ENCODE results near the gene RTL1.

The RTL1 gene

GRCh38 chr14:100898465-100898864 lies 5.1 kb downstream of the RTL1 start:
- DNase-seq = no peak

DNA sequence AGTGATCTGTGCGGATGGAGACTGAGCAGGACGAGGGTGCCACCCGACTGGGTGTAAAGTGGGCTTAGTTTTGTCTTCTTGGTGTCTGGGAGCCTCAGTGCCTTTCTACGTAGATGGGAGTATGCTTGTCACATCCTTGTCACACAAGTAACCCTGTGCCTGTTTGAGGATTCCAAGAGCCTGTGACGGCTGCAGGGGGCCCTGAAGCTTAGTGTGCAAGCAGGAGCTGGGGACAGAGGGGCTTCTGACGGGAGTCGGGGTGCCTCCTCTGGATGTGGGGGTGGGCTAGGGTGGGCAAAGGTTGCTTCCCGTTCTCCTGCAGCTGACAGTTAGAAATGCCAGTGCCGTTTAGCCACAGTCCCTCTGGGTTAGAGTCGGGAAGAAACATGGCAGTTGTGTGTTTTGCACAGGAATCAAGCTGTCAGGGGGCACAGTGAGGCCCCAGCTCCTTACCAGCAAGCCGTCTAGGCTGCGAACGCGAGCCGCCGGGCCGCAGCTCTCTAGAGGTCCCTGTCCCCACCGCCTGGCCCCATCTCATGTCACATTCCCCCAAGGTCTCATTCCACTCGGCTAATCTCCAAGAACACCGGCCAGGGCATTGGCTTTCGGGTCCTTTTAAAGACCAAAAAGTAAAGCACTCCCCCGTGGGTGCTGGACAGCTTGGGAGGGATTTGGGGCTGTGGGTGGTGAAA lies 7.0 kb downstream of the RTL1 start:
- no peak for DNase-seq

- no peak for DNase-seq
Observed at GRCh38 chr14:100895411-100895810, 8.1 kb downstream of the RTL1 start.

DNA sequence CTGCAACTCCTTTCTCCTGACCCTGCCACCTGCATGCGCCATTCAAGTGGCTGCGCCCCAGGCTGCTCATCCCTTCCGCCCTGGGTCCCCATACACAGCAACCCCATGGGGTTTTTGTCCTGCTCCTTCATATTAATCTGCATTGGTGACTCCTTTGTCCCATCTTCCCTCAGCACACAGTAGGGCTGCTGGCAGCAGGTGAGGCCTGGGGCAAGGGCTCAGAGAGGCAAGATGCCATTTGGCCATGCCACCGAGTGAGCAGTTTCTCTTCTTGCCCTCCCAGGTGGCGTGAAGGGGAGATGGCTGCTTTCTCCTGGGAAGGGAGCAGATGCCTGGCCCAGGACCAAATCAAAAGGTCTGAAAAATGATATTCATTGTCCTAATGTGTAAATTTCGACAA lies 9.1 kb downstream of the RTL1 start:
- no peak for DNase-seq

- DNase-seq = no peak
Observed at GRCh38 chr14:100893760-100894159, 9.8 kb downstream of the RTL1 start.

DNA sequence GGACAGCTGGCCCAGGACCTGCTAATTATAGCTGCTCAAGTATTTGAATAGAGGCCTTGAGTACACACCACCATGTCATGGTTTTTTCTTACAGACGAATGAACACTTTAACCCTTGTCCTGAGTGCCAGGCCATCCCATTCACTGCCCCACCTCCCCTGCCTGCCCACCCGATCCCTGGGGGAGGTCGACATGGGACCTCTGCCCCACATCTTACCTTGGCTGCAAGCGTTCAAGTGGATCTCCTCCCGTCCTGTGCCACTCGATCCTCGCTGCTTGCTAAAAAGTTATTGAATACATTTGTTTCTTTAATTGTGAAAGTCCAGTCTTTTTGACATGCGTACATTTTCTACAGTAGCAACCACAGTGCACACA lies 10.3 kb downstream of the RTL1 start:
- DNase-seq = no peak

GRCh38 chr14:100892496-100893227 lies 10.9 kb downstream of the RTL1 start:
- DNase-seq = no peak

DNA sequence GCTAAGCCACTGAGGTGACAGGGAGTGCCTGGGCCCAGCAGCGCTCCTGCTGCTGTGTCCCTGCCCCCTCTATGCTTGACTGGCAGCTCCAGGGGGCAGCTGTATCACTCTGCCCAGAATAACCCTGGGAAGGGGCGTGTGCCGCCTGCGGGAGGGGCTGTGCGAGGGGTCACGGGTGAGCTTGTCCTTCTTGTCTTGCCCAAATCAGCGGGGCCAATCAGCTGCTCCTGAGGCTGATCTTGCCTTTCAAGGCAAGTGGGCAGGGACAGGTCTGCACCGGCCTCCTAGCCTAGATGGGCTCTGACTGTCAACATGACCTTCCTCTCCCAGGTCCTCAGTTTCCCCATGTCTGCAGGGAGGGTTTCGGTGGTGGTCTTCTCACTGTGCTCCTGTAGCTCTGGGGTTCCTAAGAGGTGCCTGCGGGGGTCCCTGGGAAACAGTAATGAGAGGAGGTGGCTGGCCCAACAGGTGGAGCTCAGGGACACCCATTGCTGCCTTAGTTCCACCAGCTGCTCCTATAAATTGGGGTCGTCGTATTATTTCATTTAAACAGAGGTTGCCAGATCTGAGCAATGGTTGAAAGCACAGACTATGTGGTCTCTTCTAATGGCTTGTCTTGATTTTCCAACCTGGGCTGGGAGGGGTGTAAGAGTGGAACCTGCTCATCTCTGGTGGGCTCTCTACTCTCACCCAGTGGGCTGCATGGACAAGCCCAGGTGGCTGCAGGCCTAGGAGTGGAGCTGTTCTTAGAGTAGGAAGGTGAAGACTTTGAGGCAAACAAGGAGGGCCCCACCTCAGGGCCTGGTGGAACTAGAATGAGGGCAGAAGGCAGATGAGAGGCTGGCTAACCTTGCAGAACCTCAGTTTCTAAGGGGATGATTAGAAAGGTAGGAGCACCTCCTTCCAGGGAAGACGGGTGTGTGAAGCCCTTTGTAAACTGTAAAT lies 11.7 kb downstream of the RTL1 start:
- no peak for DNase-seq

GRCh38 chr14:100891051-100891450 lies 12.5 kb downstream of the RTL1 start:
- no peak for DNase-seq

- no peak for DNase-seq
Observed at GRCh38 chr14:100890061-100890850, 13.3 kb downstream of the RTL1 start.

GRCh38 chr14:100889641-100890040 lies 13.9 kb downstream of the RTL1 start:
- no peak for DNase-seq

DNA sequence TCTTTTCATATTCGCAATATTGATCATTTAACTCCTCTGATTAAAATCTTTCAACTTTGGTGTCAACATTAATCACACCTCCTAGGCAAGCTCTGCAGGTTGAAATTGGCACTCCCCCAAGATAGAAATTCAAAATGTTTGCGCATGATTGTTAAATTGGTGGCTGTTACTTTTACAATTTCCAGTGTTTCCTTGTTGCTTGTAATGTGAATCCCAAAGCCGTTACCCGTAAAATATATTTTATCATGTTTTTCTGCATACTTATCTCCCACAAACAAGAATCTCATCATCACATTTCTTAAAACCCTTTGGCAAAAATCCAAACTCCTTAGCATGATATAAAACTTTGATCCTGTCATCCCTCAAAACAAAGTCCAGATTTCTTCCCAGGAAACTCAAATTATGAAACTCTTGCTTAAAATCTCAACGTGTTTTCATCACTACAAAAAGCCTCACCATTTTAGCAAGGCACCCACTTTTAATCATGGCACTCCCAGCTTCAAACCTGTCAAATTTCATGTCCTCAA lies 14.7 kb downstream of the RTL1 start:
- DNase-seq = no peak

GRCh38 chr14:100887728-100888335 lies 15.7 kb downstream of the RTL1 start:
- no peak for DNase-seq

GRCh38 chr14:100885617-100886016 lies 17.9 kb downstream of the RTL1 start:
- no peak for DNase-seq

DNA sequence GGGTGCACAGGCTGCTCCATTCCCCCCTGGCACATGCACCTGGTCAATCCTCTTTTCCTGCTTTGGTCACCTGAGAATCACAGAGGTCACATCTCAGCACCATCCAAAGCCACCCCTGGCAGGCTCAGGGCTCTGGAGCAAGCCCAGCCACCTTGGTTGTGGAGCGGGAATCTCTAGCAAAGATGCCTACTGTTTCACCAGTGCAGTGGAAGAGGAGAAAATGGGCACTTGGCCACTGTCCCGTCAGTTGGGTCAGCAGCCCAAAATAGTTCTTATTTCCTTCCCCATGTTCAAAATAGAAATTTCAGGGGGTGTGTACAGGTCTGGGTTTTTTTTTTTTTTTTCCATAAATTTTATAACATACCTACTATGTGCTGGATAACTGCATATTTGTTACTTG lies 18.3 kb downstream of the RTL1 start:
- DNase-seq = no peak

DNA sequence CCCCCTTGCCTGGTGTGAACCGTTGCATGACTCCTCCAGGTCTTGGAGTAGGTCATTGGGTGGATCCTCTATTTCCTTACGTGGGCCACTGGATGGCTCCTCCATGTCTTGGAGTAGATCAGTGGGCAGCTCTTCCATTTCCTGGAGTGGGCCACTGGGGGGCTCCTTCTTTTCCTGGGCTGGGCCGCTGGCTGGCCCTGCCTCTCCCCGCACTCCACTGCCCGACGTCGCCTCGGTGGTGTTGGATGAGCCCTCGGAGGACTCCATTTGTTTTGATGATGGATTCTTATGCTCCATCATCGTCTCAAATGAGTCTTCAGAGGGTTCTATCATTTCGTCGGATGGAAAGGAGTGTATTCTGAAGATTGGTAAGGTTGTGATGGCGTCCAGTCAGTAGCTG lies 19.1 kb downstream of the RTL1 start:
- DNase-seq = no peak

DNA sequence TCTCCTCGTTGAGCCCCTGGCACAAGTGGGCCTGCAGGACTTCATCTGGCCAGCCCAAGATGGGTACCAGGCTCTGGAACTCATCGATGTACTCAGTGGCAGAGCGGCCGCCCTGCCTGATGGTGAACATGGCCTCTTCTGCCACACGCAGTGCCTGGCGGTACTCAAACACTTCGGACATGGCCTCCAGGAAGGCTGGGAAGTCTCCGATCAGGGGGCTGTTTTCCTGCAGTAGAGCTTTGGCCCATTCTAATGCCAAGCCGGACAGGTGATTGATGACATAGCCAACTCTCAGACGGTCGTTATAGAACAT lies 19.8 kb downstream of the RTL1 start:
- no peak for DNase-seq

GRCh38 chr14:100882991-100883788 lies 20.3 kb downstream of the RTL1 start:
- DNase-seq = no peak

DNA sequence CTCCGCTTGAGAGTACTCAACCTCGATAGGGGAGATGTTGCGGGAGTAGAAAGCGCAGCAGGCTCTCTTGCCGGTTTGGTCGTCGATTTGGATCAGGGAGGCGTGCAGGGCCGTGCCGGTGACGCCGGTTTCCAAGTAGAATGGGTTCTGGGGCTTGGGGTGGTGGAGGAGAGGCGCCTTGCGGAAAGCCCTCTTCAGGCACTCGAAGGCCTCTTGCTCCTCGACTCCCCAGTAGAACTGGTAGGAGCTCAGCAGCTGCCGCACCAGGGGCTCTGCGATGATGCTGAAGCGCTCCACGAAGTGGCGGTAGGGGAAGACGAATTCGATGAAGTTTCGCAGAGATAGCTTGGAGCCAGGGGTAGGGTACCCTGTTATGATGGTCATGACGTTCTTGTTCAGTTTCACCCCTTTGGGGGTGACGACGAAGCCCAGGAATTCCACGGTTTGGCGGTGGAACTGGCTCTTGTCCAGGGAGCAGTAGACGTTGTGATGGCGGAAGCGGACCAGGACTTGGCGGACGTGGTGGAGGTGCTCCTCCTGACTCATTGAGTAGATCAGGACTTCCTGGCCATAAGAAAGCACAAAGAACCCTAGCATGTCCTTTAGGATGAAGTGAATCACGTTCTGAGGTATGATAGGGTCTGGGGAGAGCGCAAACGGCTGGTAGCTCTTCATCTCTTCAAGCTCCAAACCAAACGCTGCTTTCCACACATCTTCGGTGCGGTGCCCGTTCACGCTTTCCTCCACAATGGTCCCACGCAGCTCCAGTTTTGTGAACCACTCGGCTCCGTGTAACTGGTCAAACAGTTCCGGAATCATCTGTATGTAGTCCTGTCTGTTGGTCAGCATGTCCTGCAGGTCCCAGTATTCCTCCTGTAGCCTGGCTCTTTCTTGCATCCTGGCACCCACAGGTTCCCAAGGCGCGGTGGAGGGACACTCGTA lies 21.2 kb downstream of the RTL1 start:
- DNase-seq = no peak

Data from inflammatory macrophage treated with lipopolysaccharide for 4 hours (primary cell).